ENCODE data around the gene ARRDC3. TPM values are rescaled to one million over a fixed set of nuclear protein-coding genes. Genes with fewer than 3 reads are reported as not detected.

The ARRDC3 gene
- total and polyA plus RNA-seq, 5 experiments from 2014 or later: 72.6 to 374 (median 134) TPM

- no peaks in the 10 kb centered on the region for H3K27me3 Mint-ChIP-seq
- peak overlapping the region; percentile 90 to 100 (median 99) for H3K4me3 Mint-ChIP-seq
- peak in 8 of 10 donors; percentile 9 to 69 (median 43) for DNase-seq
- no peaks in the 10 kb centered on the region for H3K9me3 Mint-ChIP-seq
- H3K36me3 Mint-ChIP-seq: peaks cover 8 to 19% (median 15%) of the 10 kb centered on the region in 3 donors
- POLR2A ChIA-PET: interaction anchor here (0.7 to 6.7 kb wide), 30 partner anchors 9 to 973 kb away, joined by 3 to 274 read pairs (median 6); partner anchors contain the start of genes CETN3, MBLAC2 and POLR3G
- no peak for ATAC-seq
- H3K27ac Mint-ChIP-seq: peak overlapping the region; percentile 92 to 100 (median 99)
- H3K4me1 Mint-ChIP-seq: peaks cover 11 to 31% (median 24%) of the 10 kb centered on the region in 4 donors
These were observed 539 bp downstream of the ARRDC3 start for GRCh38 chr5:91382530-91383026.

GRCh38 chr5:91381774-91382359 is 1.2 kb downstream of the ARRDC3 start:
- H3K36me3 Mint-ChIP-seq: peaks cover 15 to 26% (median 15%) of the 10 kb centered on the region in 3 donors
- peak overlapping the region; percentile 90 to 100 (median 99) for H3K4me3 Mint-ChIP-seq
- DNase-seq (peak; percentile 61 to 97 (median 85)), ATAC-seq (peak; percentile 29 to 39)
- H3K27me3 Mint-ChIP-seq: no peaks in the 10 kb centered on the region
- H3K27ac Mint-ChIP-seq: peak overlapping the region; percentile 92 to 100 (median 99)
- peaks cover 13 to 38% (median 30%) of the 10 kb centered on the region in 4 donors for H3K4me1 Mint-ChIP-seq
- POLR2A ChIA-PET: interaction anchor here (0.8 to 6.7 kb wide), 17 partner anchors 8 to 972 kb away, joined by 3 to 274 read pairs (median 17); partner anchors contain the start of genes CETN3, MBLAC2 and POLR3G
- H3K9me3 Mint-ChIP-seq: no peaks in the 10 kb centered on the region

- DNase-seq (no peak), ATAC-seq (no peak)
- H3K9me3 Mint-ChIP-seq: no peaks in the 10 kb centered on the region
- no peaks in the 10 kb centered on the region for H3K27me3 Mint-ChIP-seq
- peak overlapping the region; percentile 90 to 100 (median 99) for H3K4me3 Mint-ChIP-seq
- peaks cover 13 to 41% (median 31%) of the 10 kb centered on the region in 4 donors for H3K4me1 Mint-ChIP-seq
- POLR2A ChIA-PET: interaction anchor here (0.6 to 6.7 kb wide), 24 partner anchors 10 to 974 kb away, joined by 3 to 274 read pairs (median 7); partner anchors contain the start of genes CETN3, MBLAC2 and POLR3G
- peaks cover 15 to 30% (median 16%) of the 10 kb centered on the region in 3 donors for H3K36me3 Mint-ChIP-seq
- H3K27ac Mint-ChIP-seq: peak overlapping the region; percentile 92 to 100 (median 99)
These were observed 1.8 kb downstream of the ARRDC3 start for GRCh38 chr5:91381239-91381773.

- POLR2A ChIA-PET: interaction anchor here (0.6 to 6.7 kb wide), 29 partner anchors 9 to 973 kb away, joined by 3 to 274 read pairs (median 7); partner anchors contain the start of genes CETN3, MBLAC2 and POLR3G
- Mint-ChIP-seq H3K36me3 (peaks cover 15 to 36% (median 16%) of the 10 kb centered on the region in 3 donors), H3K4me1 (peaks cover 13 to 47% (median 31%) of the 10 kb centered on the region in 4 donors), H3K27ac (peak overlapping the region; percentile 92 to 100 (median 99)), H3K4me3 (peak overlapping the region; percentile 90 to 100 (median 99)), H3K9me3 (no peaks in the 10 kb centered on the region), H3K27me3 (no peaks in the 10 kb centered on the region)
- DNase-seq (peak; percentile 93 to 100 (median 98)), ATAC-seq (peak; percentile 61 to 64)
These were observed 2.5 kb downstream of the ARRDC3 start for GRCh38 chr5:91380491-91381238.

GRCh38 chr5:91379914-91380490 is 3.1 kb downstream of the ARRDC3 start:
- H3K4me3 Mint-ChIP-seq: peak overlapping the region; percentile 90 to 100 (median 99)
- DNase-seq (peak; percentile 91 to 98 (median 97)), ATAC-seq (peak; percentile 51 to 63)
- POLR2A ChIA-PET: interaction anchor here (0.6 to 6.7 kb wide), 23 partner anchors 9 to 970 kb away, joined by 3 to 274 read pairs (median 8); partner anchors contain the start of genes CETN3, MBLAC2 and POLR3G
- H3K36me3 Mint-ChIP-seq: peaks cover 15 to 41% (median 17%) of the 10 kb centered on the region in 3 donors
- peak overlapping the region; percentile 99 to 100 (median 100) for H3K27ac Mint-ChIP-seq
- H3K9me3 Mint-ChIP-seq: no peaks in the 10 kb centered on the region
- H3K4me1 Mint-ChIP-seq: peaks cover 13 to 48% (median 33%) of the 10 kb centered on the region in 4 donors
- no peaks in the 10 kb centered on the region for H3K27me3 Mint-ChIP-seq

GRCh38 chr5:91379246-91379913 is 3.7 kb downstream of the ARRDC3 start:
- POLR2A ChIA-PET: interaction anchor here (0.6 to 6.7 kb wide), 19 partner anchors 8 to 969 kb away, joined by 3 to 274 read pairs (median 11); partner anchors contain the start of genes CETN3, MBLAC2 and POLR3G
- peaks cover 11 to 48% (median 32%) of the 10 kb centered on the region in 4 donors for H3K4me1 Mint-ChIP-seq
- peaks cover 15 to 47% (median 20%) of the 10 kb centered on the region in 3 donors for H3K36me3 Mint-ChIP-seq

GRCh38 chr5:91378752-91379211 is 4.3 kb downstream of the ARRDC3 start:
- H3K27ac Mint-ChIP-seq: peak overlapping the region; percentile 84 to 100 (median 99)
- H3K4me3 Mint-ChIP-seq: peak overlapping the region; percentile 90 to 100 (median 99)
- POLR2A ChIA-PET: interaction anchor here (0.9 to 1.7 kb wide), 5 partner anchors 12 to 98 kb away, joined by 3 to 17 read pairs (median 4); no protein-coding TSS in a partner anchor
- peaks cover 9 to 47% (median 29%) of the 10 kb centered on the region in 4 donors for H3K4me1 Mint-ChIP-seq
- DNase-seq: no peak
- no peaks in the 10 kb centered on the region for H3K9me3 Mint-ChIP-seq
- H3K36me3 Mint-ChIP-seq: peaks cover 15 to 52% (median 23%) of the 10 kb centered on the region in 3 donors
- no peaks in the 10 kb centered on the region for H3K27me3 Mint-ChIP-seq
- no peak for ATAC-seq

More at GRCh38 chr5:91379246-91379913, 3.7 kb downstream of the ARRDC3 start:
- ATAC-seq (no peak), DNase-seq (no peak)
- Mint-ChIP-seq H3K4me3 (peak overlapping the region; percentile 90 to 100 (median 99)), H3K9me3 (no peaks in the 10 kb centered on the region), H3K27ac (peak overlapping the region; percentile 99 to 100 (median 100)), H3K27me3 (no peaks in the 10 kb centered on the region)

GRCh38 chr5:91374893-91375520 is 8.1 kb downstream of the ARRDC3 start:
- DNase-seq (no peak), ATAC-seq (no peak)
- no peaks in the 10 kb centered on the region for H3K9me3 Mint-ChIP-seq
- POLR2A ChIA-PET: interaction anchor here (0.9 to 1.9 kb wide), 2 partner anchors 9 to 94 kb away, joined by 3 to 10 read pairs; no protein-coding TSS in a partner anchor
- no peaks in the 10 kb centered on the region for H3K27me3 Mint-ChIP-seq
- peaks cover 4 to 85% (median 44%) of the 10 kb centered on the region in 3 donors for H3K36me3 Mint-ChIP-seq
- H3K4me1 Mint-ChIP-seq: peaks cover 20 to 75% (median 53%) of the 10 kb centered on the region in 4 donors
- H3K4me3 Mint-ChIP-seq: peak overlapping the region in 2 of 10 donors; percentile 24 to 44
- peak overlapping the region; percentile 31 to 80 (median 68) for H3K27ac Mint-ChIP-seq

GRCh38 chr5:91373600-91373999 is 9.5 kb downstream of the ARRDC3 start:
- DNase-seq: no peak
- H3K27ac Mint-ChIP-seq: peak overlapping the region in 7 of 10 donors; percentile 5 to 72 (median 49)
- H3K4me3 Mint-ChIP-seq: peak overlapping the region in 1 of 10 donors; percentile 2
- no peaks in the 10 kb centered on the region for H3K27me3 Mint-ChIP-seq
- no peaks in the 10 kb centered on the region for H3K9me3 Mint-ChIP-seq
- no peak for ATAC-seq
- peaks cover 18 to 79% (median 58%) of the 10 kb centered on the region in 4 donors for H3K4me1 Mint-ChIP-seq
- H3K36me3 Mint-ChIP-seq: peaks cover 0 to 89% (median 44%) of the 10 kb centered on the region in 3 donors
- POLR2A ChIA-PET: interaction anchor here (1.5 to 1.8 kb wide), 3 partner anchors 9 to 62 kb away, joined by 4 to 9 read pairs (median 7); partner anchors contain the start of gene ARRDC3

- H3K27me3 Mint-ChIP-seq: no peaks in the 10 kb centered on the region
- POLR2A ChIA-PET: interaction anchor here (1.5 to 4.3 kb wide), 5 partner anchors 7 to 61 kb away, joined by 4 to 35 read pairs (median 9); partner anchors contain the start of gene ARRDC3
- DNase-seq (no peak), ATAC-seq (no peak)
- peaks cover 0 to 93% (median 48%) of the 10 kb centered on the region in 3 donors for H3K36me3 Mint-ChIP-seq
- peak overlapping the region in 7 of 10 donors; percentile 1 to 53 (median 13) for H3K4me3 Mint-ChIP-seq
- peaks cover 21 to 83% (median 62%) of the 10 kb centered on the region in 4 donors for H3K4me1 Mint-ChIP-seq
- H3K9me3 Mint-ChIP-seq: no peaks in the 10 kb centered on the region
- H3K27ac Mint-ChIP-seq: peak overlapping the region; percentile 1 to 84 (median 42)
These were observed 10.1 kb downstream of the ARRDC3 start for GRCh38 chr5:91373006-91373405.
